Occipital lobe (tissue), 3 donors: Measurements from ENCODE around the gene SPRR1A. TPM values are rescaled to one million over a fixed set of nuclear protein-coding genes. Genes with fewer than 3 reads are reported as not detected.

Source experiments
- DNase-seq: peaks from one replicate; lab custom pipeline; 2025; lab: John Stamatoyannopoulos, UW
- small RNA-seq: library from RNA; depleted of rRNA; stranded (forward); fragments of <200 nt; gene quantifications from one replicate; pipeline ENCODE3, GENCODE V24; 2014
- total RNA-seq: library from RNA; depleted of rRNA; stranded (reverse); fragments of >200 nt; gene quantifications from one replicate; pipeline ENCODE4 v1.2.3, GENCODE V29; 2014

SPRR1A gene
- total RNA-seq, 1 donor from 2014 or later = not detected

DNA sequence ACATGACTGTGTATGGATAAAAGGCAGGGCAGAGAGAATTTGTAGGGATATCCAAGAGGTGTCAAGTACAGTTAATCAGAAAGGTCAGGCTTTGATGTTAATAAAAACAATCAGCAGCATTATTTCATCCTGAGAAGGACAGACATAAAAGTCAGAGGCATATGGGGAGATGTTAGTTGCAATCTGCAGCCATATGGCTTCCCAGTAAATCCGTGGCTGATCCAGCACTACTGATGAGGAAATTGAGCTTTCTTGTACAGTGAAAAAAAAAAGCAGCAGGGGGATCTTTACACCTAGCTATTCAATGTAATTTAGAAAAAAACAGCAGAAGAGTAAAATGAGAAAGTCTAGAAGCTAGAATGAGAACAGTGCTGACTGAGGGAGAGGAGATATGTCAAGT is 44.9 kb downstream of the SPRR1A start:
- no peak for DNase-seq

DNA sequence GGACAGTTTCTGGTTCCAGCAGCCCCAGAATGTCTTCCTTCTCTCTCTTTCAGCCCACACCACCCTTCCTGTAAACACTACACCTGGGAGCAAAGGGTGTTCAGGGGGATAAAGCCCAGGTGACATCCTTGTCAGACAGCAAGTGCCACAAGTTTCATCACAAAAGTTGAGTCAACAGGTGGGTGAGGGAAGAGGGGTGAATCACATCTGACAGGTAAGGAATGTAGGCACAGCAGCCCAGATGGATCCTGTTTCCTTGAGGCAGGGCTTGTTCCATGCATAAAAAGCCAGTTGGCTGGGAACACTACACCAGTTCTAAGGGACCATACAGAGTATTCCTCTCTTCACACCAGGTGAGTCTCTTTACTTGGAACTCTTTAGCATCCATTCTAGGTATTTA is 47.0 kb downstream of the SPRR1A start, which contains the start of gene SPRR1B:
Gene SPRR1B, plus strand, starts transcription at position 309 of the 400 bp plus-strand sequence. CDS start 1,143 bp downstream, outside the sequence.
- DNase-seq = no peak

DNA sequence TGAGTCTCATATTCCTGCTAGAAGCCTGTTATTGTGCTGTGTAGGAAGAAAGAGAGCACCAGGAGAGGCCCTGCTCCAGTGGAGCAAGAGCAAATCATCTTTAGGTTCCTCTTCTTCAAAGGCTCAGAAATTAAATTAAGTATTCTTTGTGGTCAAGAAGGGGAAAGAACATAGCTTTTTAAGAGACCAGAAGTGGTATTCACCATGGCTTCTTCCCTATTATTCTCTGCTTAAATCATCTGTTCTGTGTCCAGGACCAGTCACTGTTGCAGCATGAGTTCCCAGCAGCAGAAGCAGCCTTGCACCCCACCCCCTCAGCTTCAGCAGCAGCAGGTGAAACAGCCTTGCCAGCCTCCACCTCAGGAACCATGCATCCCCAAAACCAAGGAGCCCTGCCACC is 48.2 kb downstream of the SPRR1A start:
- no peak for DNase-seq

- DNase-seq = peak; percentile 10
These were observed 48.9 kb downstream of the SPRR1A start for GRCh38 chr1:153032677-153033308.

DNA sequence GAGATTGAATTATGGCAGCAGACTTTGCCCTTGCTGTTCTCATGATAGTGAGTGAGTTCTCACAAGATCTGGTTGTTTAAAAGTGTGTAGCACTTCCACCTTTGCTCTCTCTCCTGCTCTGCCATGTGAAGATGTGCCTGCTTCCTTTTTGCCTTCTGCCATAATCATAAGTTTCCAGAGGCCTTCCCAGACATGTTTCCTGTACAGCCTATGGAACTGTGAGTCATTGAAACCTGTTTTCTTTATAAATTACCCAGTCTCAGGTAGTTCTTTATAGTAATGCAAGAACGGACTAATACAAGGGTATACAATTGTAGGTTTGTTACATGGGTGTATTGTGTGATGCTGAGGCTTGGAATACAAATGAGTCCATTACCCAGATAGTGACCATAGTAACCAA is 51.3 kb downstream of the SPRR1A start:
- DNase-seq = no peak

Small RNAs within 50 kb of the gene (small RNA-seq; reads per million reads assigned to genes)
- not detected for gene AL356867.1
- gene RF00322 = not detected
- not detected for gene SPRR1A

Other genes starting within 250 kb of the SPRR1A start
- not detected for gene KPRP, start 226.1 kb upstream of the SPRR1A start, total RNA-seq
- not detected for gene LCE1F, start 208.9 kb upstream of the SPRR1A start, total RNA-seq
- not detected for gene LCE1E, start 197.8 kb upstream of the SPRR1A start, total RNA-seq
- gene LCE1D, start 187.4 kb upstream of the SPRR1A start, total RNA-seq = not detected
- gene LCE1C, start 177.4 kb upstream of the SPRR1A start, total RNA-seq = not detected
- gene LCE1B, start 172.1 kb upstream of the SPRR1A start, total RNA-seq = not detected
- not detected for gene LCE1A, start 156.6 kb upstream of the SPRR1A start, total RNA-seq
- not detected for gene LCE6A, start 141.2 kb upstream of the SPRR1A start, total RNA-seq
- not detected for gene LCE7A, start 124.1 kb upstream of the SPRR1A start, total RNA-seq
- not detected for gene SMCP, start 105.8 kb upstream of the SPRR1A start, total RNA-seq
- not detected for gene IVL, start 75.5 kb upstream of the SPRR1A start, total RNA-seq
- gene SPRR5, start 36.9 kb upstream of the SPRR1A start, total RNA-seq = not detected
- gene SPRR4, start 13.4 kb upstream of the SPRR1A start, total RNA-seq = not detected
- gene SPRR3, start 17.7 kb downstream of the SPRR1A start, total RNA-seq = 1.6 TPM
- gene SPRR1B, start 47.1 kb downstream of the SPRR1A start, total RNA-seq = not detected
- gene SPRR2D, start 57.0 kb downstream of the SPRR1A start, total RNA-seq = not detected
- not detected for gene SPRR2A, start 73.4 kb downstream of the SPRR1A start, total RNA-seq
- not detected for gene SPRR2B, start 87.5 kb downstream of the SPRR1A start, total RNA-seq
- not detected for gene SPRR2E, start 110.4 kb downstream of the SPRR1A start, total RNA-seq
- not detected for gene SPRR2F, start 129.4 kb downstream of the SPRR1A start, total RNA-seq
- not detected for gene SPRR2G, start 166.8 kb downstream of the SPRR1A start, total RNA-seq
- gene LELP1, start 219.3 kb downstream of the SPRR1A start, total RNA-seq = not detected
- not detected for gene PRR9, start 233.5 kb downstream of the SPRR1A start, total RNA-seq